HG03060 (cell line): Measurements from ENCODE around the gene NRAP.

Experiments
- ATAC-seq: cut with Tn5 transposase; IDR thresholded peaks from one replicate; pipeline ENCODE4 v1.9.1; 2021; ENCODE audit warnings: low read depth, moderate number of reproducible peaks; ENCODE audit not compliant: unreplicated experiment

Gene NRAP

DNA sequence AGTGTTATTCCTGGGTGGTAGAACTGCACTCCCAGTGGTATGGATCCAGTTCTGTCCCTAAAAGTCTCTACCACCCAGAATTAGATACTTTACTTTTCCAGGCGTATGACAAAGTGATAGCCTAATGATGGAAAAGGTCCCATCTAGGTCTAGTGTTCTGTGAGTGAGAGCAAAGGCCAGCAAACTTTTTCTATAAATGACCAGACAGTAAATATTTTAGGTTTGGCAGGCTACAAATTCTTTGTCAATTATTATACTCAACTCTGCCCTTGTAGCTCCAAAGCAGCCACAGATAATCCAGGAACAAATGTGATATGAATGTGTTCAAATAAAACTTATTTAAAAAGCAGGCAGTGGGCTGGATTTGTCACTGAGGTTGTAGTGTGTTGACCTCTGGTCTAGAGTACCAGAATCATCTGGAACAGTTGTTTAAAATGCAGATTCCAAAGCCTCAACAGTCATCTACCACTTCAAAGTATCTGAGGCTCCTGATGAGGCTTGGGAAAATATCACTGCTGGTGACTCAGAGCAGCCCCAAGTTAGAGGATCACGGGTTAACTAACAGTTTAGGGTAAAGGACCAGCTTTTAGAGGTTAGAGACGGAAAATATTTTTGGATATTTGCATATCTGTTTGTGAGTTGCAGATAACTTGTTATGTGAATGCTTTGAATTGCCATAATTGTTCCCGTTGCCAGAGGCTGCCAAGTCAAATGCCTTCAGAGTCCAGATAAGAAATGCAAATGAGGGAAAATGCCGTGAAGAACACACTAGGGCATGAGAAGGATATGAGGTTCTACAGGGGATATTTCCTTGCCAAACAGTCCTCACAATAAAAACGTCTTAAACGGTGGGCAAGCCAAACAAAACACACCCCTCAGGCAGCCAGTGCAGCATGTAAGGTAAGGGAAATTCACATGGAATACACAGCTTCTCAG lies 19.4 kb downstream of the NRAP start:
- no peak for ATAC-seq

DNA sequence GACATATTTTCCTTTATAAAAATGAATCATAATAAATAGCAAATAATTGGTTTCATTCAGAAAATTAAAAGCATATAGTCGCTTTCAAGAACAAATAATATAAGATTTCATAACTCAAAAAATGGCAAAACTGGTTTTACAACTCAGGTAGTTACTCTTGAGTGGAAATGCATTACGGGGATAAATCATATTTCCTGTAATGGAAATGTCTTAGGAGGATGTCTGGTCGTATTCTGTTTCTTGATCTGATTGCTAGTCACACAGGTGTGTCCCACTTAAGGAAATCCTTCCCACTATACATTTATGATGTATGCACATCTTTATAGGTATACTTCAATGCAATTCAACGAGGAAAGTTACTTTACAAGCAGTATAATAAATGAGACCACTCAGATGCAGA lies 20.7 kb downstream of the NRAP start:
- ATAC-seq: no peak

DNA sequence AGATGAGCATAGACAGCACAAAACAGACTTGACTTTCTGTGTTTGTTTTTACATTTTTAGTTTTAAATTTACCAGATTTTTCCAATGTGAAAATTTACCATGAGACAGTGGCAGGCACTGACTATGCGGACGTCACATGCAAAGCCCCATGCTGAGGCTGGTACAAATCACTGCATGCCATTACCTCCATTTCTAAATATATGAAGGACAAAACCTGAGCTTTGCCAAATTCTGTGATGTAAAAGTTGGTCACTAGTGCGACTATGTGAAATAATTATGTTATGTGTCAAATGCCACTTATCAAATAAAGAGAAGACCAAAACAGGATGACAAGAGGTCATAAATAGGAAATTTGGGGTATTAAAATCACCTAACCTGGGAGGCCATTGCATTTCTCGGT lies 22.1 kb downstream of the NRAP start:
- ATAC-seq: no peak

DNA sequence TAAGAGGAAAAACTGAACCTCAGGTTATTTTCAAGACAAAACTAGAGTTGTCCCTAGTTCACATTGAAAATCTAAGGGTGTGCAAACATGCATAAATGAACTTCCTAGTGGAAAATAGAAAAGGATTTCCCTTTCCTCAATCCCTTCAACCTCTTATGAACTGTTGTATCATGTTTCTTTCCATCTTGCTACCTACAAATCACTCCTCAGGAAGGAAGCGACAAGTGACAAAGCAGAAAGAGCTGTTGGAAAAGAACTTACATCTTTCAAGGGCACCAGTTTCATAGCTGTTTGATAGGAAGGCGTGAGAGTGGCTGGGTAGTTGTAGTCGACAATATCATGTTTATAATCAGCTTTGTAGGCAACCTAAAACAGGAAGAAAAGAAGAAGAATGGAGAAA lies 23.9 kb downstream of the NRAP start:
- ATAC-seq: no peak

DNA sequence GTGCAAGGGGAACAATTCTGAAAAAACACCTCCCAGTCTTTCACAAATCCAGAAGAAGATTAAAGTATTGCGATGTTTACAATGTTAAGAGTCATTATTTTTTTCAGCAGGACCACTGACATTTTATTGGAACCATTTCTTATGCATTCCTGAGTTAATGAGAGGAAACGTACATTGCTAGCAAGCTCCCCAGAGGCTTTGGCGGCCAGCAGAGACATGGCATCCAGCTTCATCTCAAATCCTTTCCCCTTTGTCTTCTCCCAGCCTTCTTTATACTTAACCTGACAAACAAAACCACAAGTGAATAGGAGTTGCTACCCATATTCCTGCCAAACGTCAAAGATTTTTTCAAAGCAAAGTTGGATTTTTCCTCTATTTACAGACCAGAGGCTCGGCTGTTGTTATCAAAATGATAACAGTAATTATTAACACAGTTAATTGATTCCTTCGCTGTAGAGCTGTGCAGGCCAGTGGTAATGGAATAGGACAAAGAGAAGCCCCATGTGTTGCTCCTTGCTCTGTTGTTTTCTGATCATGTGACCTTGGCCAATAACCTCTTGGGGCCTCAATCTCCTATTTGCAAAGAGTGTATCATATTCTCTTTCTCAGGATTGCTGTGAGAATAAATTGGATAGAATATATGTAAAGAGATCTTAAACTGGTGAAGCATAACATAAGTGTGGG lies 32.0 kb downstream of the NRAP start:
- ATAC-seq: no peak

DNA sequence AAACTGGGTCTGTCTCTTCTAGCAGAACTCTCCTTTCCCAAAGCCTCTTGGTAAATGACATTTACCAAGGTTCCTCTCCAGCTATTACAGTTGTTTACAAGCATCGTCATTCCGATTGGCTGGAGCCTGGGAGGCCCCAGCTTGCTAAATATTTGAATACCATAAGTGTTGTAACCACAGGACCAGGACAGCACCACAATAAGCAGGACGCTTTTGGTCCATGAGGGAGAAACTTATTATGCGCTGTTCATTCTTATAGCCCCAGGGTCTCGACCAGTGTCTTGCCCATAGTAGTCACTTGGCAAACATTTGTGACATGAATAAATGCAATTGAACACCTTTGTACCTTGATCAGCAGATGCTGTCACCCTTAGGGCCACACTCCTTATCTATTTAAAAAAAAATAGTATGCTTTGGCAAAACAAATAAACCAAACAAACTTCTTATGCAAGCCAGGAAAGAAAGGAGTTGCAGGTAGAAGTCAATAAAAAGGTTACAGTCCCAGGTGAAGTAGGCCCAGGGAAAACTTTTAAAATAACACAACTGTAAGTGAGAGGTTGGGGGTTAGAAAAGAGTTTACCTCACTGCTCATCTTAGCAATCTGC lies 32.8 kb downstream of the NRAP start:
- ATAC-seq: no peak

DNA sequence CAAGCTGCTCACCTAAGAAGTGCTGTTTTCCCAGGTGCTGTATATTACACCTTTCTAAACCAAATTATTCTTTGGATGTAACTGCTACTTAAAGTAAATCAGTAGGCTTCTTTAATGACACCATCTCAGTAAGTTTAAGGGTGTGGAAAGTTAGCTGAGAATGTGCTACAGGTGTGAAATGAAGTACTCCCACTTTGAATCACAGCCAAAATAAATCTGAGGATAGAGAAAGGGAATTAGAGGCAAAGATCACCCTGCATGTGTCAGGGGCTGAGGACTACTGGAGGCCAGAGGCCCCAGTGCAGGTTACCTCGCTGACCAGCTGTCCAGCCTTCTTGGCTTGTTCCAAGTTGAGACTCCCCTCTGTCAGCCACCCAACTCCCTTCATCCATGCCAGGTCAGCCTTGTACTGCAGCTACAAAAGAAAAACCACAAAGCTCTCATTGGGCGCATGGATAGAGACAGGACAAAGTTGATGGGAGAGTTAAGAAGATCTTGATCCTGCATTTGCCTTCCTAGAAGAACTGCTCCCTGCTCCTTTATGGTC lies 35.2 kb downstream of the NRAP start:
- ATAC-seq: no peak

DNA sequence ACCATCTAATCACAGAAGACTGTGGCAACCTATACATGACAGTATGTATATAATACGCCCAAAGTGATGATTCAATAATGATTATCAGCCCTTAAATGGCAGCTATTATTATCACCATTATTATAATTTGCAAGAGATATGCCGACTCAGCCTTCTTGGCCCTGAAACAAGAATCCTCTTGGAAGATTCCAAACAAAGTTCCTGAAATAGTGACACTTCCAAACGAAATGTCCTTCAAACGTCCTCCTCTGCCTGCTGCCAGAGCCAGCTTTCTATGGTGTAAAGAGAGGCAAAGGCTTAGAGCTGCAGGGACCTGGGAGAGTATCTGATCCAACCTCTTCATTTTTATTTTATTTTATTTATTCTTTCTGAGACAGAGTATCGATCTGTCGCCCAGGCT lies 36.0 kb downstream of the NRAP start:
- no peak for ATAC-seq

DNA sequence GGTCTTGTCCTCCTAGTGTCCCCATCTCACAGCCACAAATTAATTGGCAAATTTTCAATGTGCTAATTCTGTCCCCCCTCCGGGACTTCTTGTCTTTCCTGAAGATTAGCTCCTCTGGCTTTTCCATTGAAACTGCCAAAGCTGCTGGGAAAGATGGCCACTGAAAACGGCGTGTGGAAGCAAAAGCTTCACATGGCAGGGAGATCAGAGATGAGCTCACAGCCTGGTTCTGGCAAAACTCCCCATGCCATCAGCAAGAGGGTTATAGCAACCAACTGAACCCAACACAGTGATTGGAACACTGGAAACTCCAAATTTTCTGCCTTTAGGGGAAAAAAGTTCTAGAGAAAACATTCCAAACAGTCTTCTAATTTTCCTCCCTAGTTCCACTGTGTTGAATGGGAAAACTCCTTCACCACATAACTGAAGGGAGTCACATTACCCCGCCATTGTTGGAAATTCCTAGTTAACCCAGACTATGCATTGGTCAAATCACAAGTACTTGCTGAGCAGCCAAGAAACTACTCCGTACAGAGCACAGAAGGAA lies 37.0 kb downstream of the NRAP start:
- ATAC-seq: no peak

DNA sequence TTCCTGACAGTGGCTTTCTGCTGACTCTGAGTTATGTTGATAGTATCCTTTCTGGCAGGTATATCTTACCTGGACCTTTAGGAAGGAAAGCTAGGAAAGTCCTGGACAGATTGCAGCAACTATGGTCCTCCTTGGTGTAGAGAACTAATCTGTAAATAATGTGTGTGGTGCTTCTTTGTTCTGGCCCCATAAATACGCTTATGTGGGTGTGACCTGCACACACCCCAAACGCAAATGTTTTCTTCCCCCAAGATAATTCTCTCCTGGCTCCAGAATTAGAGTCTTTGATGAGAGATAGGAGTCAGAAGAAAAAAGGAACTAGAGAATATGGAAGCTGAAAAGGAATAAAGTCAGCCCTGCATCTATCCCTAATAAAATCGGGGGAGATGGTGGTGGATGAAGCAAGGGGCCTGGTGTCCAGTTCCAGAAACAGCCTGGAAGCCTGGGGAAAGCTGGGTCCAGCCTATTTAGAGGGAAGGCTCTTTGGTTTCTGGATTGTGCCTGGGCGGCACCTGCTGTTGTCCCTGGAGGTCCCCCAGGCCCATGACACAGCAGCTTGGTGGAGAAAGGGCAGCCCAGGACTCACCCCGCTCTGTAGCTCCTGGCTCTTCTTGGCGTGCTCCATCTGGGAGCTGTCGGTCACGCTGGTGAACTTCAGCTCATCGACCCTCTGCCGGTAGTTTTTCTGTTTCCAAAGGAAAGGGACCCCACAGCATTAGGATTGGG lies 38.2 kb downstream of the NRAP start:
- ATAC-seq: no peak

DNA sequence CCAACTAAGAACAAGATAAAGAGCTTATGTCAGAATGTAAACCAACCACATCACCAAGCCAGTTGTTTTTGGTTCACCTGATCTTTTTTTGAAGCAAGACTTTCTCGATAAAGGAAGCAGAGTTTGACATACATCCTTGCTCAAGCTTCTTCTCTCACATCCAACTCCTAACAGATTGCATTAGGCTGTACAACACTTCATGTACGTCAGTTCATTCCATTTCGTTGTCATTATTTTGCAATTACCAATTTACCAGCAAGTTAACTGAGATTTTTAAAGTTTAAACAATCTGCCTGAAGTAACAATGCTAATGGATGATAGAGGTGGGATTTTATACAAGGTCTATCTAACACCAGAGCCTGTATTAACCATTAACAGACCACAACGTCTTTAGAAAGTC lies 41.0 kb downstream of the NRAP start:
- ATAC-seq: no peak

DNA sequence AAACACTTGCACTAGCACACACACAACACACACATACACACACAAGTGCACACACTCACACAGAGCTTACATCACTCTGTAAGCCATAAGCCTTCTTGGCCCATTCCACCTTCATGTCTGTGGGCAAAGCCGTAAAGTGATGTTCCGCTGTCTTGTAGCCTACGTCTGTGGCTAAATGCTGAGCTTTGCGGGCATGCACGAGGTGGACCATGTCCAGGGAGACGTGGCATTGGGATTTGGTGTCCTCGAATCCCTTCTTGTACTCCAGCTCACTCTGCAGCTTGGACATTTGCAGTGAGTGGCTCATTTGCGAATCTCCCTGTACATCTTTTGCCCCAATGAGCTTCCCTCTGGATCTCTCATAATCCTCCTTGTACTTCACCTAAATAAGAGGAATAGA lies 42.0 kb downstream of the NRAP start:
- ATAC-seq: no peak

DNA sequence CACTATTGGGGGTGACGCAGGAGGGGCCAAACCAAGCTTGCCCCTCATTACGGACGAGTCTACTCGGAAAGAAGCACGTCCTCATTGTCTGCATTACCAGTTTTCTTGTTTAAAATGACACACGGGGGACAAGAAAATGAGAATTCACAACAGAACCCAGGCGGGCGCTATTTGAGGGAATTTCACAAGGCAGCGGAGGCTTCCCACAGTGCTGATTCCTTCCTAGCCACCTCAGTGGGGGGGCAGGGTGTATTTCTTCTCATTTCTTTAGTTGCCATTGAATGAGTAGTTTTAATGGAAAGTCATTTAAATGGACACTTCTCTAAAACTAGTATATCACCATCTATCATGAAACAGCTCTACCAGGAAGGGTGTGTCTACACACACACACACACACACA lies 42.9 kb downstream of the NRAP start:
- ATAC-seq: no peak

DNA sequence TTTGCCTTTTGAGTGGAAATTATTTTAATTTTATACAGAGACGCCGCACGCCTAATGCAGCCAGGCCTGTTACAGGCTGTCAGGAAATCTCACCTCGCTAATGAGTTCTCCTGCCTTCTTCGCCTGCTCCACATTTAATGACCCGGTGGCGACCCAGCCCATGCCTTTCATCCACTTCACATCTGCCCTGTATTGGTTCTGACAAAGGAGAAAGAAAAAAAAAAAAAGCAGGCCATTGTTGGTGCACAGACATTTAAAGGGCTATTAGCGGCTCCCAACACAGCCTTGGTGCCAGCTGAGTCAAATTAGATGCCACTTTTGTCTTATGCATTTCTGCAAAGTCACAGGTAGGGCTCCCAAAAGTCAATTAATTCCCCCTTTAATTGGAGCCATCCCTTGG lies 43.3 kb downstream of the NRAP start:
- no peak for ATAC-seq

DNA sequence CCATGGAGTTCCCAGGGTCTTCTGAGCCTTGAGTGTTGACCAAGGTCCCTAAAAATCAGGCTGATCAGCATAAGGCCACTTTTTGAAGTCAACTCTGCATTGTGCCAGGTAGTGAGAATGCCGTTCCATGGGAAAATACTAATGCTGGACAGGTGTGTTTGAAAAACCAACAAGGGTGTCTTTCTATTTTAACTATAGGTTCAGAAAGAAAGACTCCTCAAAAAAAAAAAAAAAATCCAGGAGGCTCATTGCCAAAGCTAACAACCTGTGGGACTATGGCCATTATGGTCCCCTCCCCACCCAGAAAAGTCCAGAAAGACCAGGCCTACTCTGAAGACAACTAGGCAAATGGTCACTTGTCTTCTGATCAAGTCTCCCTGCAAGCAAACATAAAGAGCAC lies 44.4 kb downstream of the NRAP start:
- ATAC-seq: no peak

DNA sequence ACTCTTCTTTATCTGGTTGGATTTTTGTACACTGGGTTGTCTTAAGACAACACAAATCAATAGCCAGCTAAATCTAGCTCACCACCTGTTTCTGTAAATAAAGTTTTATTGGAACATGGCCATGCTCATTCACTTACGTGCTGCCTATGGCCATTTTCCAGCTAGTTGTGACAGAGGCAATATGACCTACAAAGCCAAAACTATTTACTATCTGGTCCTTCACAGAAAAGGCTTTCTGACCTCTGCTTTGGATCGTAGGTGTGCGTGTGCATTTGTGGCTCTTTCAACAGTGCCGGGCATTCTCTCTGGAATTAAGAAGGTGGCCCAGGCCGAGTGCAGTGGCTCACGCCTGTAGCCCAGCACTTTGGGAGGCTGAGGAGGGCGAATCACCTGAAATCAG lies 45.5 kb downstream of the NRAP start:
- no peak for ATAC-seq

DNA sequence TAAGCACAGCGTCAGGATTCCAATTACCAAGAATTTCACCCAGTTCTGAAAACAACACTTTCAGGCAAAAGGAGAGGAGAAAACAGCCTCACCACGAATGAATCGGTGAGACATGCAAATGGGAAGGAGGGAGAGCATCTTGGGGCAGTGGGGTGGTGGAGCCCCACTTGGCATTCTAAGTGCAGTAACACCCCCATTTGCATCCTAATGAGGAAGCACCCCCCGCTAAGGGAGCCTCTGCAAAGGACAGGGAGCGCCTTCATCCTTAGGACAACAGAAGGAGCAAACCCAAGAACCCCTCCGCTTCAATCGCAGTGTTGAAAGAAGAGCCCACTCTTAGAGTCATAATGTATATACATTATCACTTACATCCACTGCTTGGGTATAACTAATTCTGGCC lies 46.8 kb downstream of the NRAP start:
- ATAC-seq: no peak

DNA sequence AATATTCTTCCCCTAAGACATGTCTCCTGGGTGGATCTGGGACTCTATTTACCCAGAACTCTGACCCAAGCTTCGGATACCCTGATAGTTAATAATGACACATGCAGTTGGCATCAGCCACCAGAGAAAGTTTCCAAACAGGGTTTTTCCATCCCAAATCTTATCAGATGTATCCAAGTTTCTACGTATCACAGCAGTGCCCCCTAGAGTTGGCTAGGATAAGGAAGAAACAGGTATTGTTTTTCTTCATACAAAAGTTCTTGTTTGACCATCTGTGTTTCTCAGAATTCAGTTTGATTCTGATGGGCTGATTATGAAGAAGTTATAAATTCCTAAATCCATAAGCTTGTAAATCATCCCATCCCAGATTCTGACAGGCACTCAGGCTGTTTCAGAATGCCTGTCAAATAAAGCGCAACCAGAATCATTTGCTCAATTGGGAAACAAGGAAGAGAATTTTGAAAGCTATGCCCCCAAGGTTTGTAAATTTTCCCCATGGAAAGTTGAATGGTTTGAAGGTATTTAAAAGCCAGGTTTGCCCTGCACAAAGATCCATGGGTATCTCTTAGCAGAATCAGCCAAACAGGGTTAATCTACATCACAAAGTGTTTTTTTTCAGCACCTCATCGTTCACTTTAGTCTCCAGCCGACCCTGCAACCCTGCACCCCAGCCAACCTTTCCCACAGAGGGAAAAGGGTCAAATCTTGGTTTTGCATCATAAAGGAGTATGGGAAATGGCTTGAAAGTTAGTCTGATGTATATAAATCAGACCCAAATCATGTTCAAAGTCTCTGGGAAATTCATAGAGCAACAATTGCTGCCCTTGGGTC lies 47.4 kb downstream of the NRAP start:
- no peak for ATAC-seq

DNA sequence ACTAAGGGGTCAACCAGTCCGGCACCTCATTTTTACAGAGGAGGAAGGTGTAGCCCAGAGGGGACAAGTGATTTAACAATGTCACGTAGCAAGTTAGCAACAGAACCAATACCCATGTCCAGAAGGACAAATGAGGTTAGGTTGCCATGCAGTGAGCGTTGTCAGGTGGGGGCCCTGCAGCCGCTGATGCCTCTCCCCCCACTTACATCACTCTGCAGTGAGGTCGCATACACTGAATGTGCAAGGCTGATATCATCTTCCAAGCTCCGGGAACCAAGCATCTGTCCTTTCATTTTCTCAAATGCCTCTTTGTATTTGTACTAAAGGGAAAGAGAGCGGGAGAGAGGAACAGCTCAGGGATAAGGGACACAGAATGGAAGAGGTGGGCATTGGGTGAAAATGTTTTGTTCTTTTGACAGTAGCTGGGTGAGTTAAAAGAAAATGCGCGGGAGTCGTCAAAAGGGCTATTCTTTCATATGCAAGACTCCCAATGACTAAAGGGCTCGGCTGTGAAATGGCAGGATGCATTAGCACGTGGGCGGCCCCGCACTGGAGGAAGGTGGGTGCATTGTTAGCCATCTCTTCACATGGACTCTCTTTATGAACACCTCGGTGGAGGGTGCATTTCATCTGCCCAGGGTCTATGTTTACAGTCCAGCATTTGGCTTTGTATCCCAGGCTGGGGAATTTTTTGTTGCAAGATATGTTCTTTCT lies 49.7 kb downstream of the NRAP start:
- ATAC-seq: no peak
